ENCODE data around the gene TMEM130. TPM values are rescaled to one million over a fixed set of nuclear protein-coding genes. Genes with fewer than 3 reads are reported as not detected.
A peak's percentile ranks its signal among the peaks of the same experiment; 100 is the strongest.

TMEM130 gene
- total RNA-seq, 1 experiment from 2014 or later, result 1.7 TPM

DNA sequence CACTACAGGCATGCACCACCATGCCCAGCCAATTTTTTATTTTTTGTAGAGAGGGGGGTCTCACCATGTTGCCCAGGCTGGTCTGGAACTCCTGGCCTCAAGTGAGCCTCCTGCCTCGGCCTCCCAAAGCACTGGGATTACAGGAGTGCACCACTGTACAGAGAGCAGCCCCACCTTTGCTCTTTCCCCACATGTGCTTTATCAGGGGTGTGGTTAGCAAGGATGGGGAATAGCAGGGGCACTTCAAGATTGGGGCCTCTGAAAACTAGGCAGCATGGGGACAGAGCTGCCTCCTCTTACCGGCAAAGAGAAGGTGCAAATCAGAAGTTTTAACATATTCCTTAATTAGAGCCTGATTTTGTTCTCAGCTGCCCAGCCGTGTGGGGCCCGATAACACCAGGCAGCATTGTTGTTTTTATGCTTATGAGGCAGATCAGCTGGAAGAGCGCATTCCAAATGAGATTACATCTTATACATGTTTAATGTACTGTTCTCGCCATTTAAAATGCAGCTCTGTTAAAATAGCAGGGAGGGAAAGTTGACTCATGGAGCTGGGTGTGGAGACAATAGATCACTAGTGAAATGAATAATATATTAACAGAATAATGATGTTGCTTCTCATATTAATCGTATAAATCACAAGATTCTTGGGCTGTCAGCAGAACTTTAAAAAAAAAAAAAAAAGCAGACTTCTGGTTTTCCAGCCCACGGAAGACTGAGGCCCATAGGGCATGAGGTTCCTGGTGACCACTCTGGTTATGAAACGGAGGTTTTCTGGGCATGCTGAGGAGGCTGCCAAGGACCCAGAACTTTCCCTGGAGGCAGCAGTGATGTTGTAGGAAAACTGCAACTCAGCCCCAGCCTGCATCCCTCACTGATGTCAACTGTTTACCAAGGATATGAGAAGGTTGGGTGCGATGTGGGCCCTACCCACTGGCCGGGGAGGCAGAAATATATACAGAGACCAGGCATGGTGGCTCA is 62.5 kb downstream of the TMEM130 start:
- Histone ChIP-seq H2BK5ac (ENCODE audit: insufficient read length, low read length) (no peak overlapping the region), H3K9ac (ENCODE audit: extremely low read depth, insufficient read length, low read length) (no peak overlapping the region), H2AK5ac (ENCODE audit: insufficient read length, low read length) (no peak overlapping the region), H3K9me3 (ENCODE audit: control insufficient read depth, low read depth, low read length) (peaks cover 5% of the 10 kb centered on the region), H3K14ac (ENCODE audit: insufficient read depth, low read length) (no peak overlapping the region), H3T11ph (ENCODE audit: low read length) (no peak overlapping the region), H3K79me1 (ENCODE audit: insufficient read depth, low read depth, low read length, poor library complexity, severe bottlenecking) (no peaks in the 10 kb centered on the region), H3K18ac (ENCODE audit: insufficient read length, low read depth, low read length) (no peak overlapping the region), H3K4ac (ENCODE audit: low read depth, low read length) (no peak overlapping the region), H2BK120ac (ENCODE audit: low read depth, low read length, poor library complexity, severe bottlenecking) (no peak overlapping the region), H3K23me2 (ENCODE audit: insufficient read length, low read depth, low read length, poor library complexity, severe bottlenecking) (no peaks in the 10 kb centered on the region), H3K27me3 (ENCODE audit: insufficient read depth, low read length) (no peaks in the 10 kb centered on the region), H2BK12ac (ENCODE audit: insufficient read length, low read depth, low read length) (no peak overlapping the region), H3K4me2 (ENCODE audit: insufficient read depth, insufficient read length, low read length) (no peak overlapping the region), H3K27ac (ENCODE audit: insufficient read length, low read depth, low read length) (no peak overlapping the region), H4K20me1 (ENCODE audit: control insufficient read depth, insufficient read depth, insufficient read length) (no peaks in the 10 kb centered on the region), H3K23ac (ENCODE audit: insufficient read length, low read depth, low read length) (no peak overlapping the region), H3K56ac (ENCODE audit: insufficient read length, low read depth, low read length) (no peak overlapping the region), H2BK20ac (ENCODE audit: low read depth, low read length, poor library complexity, severe bottlenecking) (no peak overlapping the region), H3K79me2 (ENCODE audit: insufficient read depth, low read length) (no peaks in the 10 kb centered on the region), H3K4me1 (ENCODE audit: insufficient read depth, low read length) (no peaks in the 10 kb centered on the region), H4K91ac (ENCODE audit: insufficient read length, low read depth, low read length) (no peak overlapping the region), H2AFZ (ENCODE audit: low read length) (no peak overlapping the region), H4K5ac (ENCODE audit: insufficient read length, low read depth, low read length) (no peak overlapping the region), H4K8ac (replicated peaks; ENCODE audit: insufficient read length, low read depth, low read length) (no peak overlapping the region), H2BK15ac (ENCODE audit: low read depth, low read length) (no peak overlapping the region)
- whole genome bisulfite sequencing (ENCODE audit: extremely low coverage, insufficient read length, low lambda C conversion rate), result no CpG with 5 or more reads among the region's 11 CpGs
- peaks cover 14 to 16% of the 10 kb centered on the region in 2 experiments for H3K9me3 Mint-ChIP-seq
- peak overlapping the region in 1 of 3 experiments; percentile 37; a peak in 2 of 7 replicates for H3K27ac Mint-ChIP-seq
- peaks cover 10 to 15% of the 10 kb centered on the region in 2 experiments for H3K4me1 Mint-ChIP-seq
- peaks cover 2% of the 10 kb centered on the region for H3K27me3 Mint-ChIP-seq (ENCODE audit: low read depth)
- H3K36me3 Mint-ChIP-seq (ENCODE audit: insufficient read depth in 1 of 3, low read depth in 3 of 3), result peaks cover 3 to 16% (median 4%) of the 10 kb centered on the region in 3 experiments
- no peak overlapping the region for H3K4me3 Mint-ChIP-seq
- DNase-seq, result no peak
- TF ChIP-seq, protein P1, sequence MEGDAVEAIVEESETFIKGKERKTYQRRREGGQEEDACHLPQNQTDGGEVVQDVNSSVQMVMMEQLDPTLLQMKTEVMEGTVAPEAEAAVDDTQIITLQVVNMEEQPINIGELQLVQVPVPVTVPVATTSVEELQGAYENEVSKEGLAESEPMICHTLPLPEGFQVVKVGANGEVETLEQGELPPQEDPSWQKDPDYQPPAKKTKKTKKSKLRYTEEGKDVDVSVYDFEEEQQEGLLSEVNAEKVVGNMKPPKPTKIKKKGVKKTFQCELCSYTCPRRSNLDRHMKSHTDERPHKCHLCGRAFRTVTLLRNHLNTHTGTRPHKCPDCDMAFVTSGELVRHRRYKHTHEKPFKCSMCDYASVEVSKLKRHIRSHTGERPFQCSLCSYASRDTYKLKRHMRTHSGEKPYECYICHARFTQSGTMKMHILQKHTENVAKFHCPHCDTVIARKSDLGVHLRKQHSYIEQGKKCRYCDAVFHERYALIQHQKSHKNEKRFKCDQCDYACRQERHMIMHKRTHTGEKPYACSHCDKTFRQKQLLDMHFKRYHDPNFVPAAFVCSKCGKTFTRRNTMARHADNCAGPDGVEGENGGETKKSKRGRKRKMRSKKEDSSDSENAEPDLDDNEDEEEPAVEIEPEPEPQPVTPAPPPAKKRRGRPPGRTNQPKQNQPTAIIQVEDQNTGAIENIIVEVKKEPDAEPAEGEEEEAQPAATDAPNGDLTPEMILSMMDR (conservative IDR thresholded peaks at IDR 0.05), result no peak
